ENCODE measurements around the gene SMYD4.

SMYD4 gene

DNA sequence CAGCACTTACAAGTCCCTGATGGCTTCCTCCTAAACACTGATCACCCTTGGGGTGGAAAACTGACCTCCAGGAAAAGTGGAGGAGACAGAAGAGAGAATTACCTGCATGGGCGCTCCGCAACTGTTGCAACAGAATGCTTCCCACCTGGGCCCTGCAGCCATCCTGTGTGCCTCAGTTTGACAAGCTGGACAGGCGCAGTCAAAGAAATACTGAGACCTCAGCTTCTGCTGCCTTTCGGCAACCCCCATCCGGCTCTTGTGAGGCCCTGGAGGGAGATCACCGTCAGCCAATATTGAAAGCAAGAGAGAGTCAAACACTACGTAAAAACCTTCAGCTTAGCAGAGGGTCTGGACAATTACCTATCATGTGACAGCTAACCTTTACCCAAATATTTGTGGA is 43.0 kb downstream of the SMYD4 start:
- CTCF ChIA-PET = interaction anchor here (1.2 to 8.9 kb wide), 2 partner anchors 65 to 73 kb away, joined by 4 to 104 read pairs; partner anchors contain the start of gene WDR81
- Histone ChIP-seq H3K27ac (ENCODE audit: extremely low read depth, low read depth, low read length) (no peak overlapping the region), H3K4me3 (ENCODE audit: low read depth, low read length) (no peak overlapping the region), H3K4me1 (ENCODE audit: control insufficient read depth, insufficient read depth, low read length) (peaks cover 3% of the 10 kb centered on the region; the same call in 1 of the 2 replicates), H3K36me3 (ENCODE audit: control insufficient read depth in 2 of 2, insufficient read depth in 1 of 2, low read length in 2 of 2) (peaks cover 15 to 53% of the 10 kb centered on the region in 2 experiments), H3K9me3 (ENCODE audit: control insufficient read depth, insufficient read depth, low read depth, low read length) (no peaks in the 10 kb centered on the region)
- no peak for TF ChIP-seq ZNF664 (tag by site-specific recombination; IDR thresholded peaks at IDR 0.05)
- no peak for TF ChIP-seq MEIS1 (CRISPR knock-in tag; IDR thresholded peaks at IDR 0.05; ENCODE audit: borderline replicate concordance)
- no peak for TF ChIP-seq KLF8 (tag by site-specific recombination; IDR thresholded peaks at IDR 0.05)
- no peak for TF ChIP-seq ZBTB44 (tag by site-specific recombination; IDR thresholded peaks at IDR 0.05)
- TF ChIP-seq ZNF623 (tag by site-specific recombination; IDR thresholded peaks at IDR 0.05) = no peak
- no peak for TF ChIP-seq ZNF169 (tag by site-specific recombination; IDR thresholded peaks at IDR 0.05)
- TF ChIP-seq PBX3 (CRISPR knock-in tag; IDR thresholded peaks at IDR 0.05) = no peak
- no peak for TF ChIP-seq ZNF692 (tag by site-specific recombination; IDR thresholded peaks at IDR 0.05)
- no peak for TF ChIP-seq ZNF677 (tag by site-specific recombination; IDR thresholded peaks at IDR 0.05)
- TF ChIP-seq ZNF133 (tag by site-specific recombination; IDR thresholded peaks at IDR 0.05) = no peak
- TF ChIP-seq ZNF354C (tag by site-specific recombination; IDR thresholded peaks at IDR 0.05; ENCODE audit: borderline replicate concordance, low read depth) = no peak
- POLR2A ChIA-PET = interaction anchor here (0.6 to 1.2 kb wide), 2 partner anchors 18 to 67 kb away, joined by 3 to 7 read pairs; no protein-coding TSS in a partner anchor

GRCh38 chr17:1785930-1786329 is 43.8 kb downstream of the SMYD4 start:
- peaks cover 19 to 61% of the 10 kb centered on the region in 2 experiments for H3K36me3 ChIP-seq (ENCODE audit: control insufficient read depth in 2 of 2, insufficient read depth in 1 of 2, low read length in 2 of 2)
- no peak overlapping the region for H3K27ac ChIP-seq (ENCODE audit: extremely low read depth, low read depth, low read length)
- TF ChIP-seq YY1 (tag by site-specific recombination; IDR thresholded peaks at IDR 0.05) (no peak), ZNF692 (tag by site-specific recombination; IDR thresholded peaks at IDR 0.05) (no peak), OVOL3 (tag by site-specific recombination; IDR thresholded peaks at IDR 0.05) (no peak), ZNF133 (tag by site-specific recombination; IDR thresholded peaks at IDR 0.05) (no peak), SCRT2 (tag by site-specific recombination; IDR thresholded peaks at IDR 0.05) (no peak), MZF1 (tag by site-specific recombination; IDR thresholded peaks at IDR 0.05; ENCODE audit: borderline replicate concordance) (no peak), ZBTB11 (tag by site-specific recombination; conservative IDR thresholded peaks at IDR 0.05; ENCODE audit: low read depth) (no peak), KLF1 (tag by site-specific recombination; IDR thresholded peaks at IDR 0.05) (no peak), ZNF449 (tag by site-specific recombination; IDR thresholded peaks at IDR 0.05) (no peak), ZBTB48 (tag by site-specific recombination; IDR thresholded peaks at IDR 0.05) (no peak)
- TF ChIP-seq, protein P1, sequence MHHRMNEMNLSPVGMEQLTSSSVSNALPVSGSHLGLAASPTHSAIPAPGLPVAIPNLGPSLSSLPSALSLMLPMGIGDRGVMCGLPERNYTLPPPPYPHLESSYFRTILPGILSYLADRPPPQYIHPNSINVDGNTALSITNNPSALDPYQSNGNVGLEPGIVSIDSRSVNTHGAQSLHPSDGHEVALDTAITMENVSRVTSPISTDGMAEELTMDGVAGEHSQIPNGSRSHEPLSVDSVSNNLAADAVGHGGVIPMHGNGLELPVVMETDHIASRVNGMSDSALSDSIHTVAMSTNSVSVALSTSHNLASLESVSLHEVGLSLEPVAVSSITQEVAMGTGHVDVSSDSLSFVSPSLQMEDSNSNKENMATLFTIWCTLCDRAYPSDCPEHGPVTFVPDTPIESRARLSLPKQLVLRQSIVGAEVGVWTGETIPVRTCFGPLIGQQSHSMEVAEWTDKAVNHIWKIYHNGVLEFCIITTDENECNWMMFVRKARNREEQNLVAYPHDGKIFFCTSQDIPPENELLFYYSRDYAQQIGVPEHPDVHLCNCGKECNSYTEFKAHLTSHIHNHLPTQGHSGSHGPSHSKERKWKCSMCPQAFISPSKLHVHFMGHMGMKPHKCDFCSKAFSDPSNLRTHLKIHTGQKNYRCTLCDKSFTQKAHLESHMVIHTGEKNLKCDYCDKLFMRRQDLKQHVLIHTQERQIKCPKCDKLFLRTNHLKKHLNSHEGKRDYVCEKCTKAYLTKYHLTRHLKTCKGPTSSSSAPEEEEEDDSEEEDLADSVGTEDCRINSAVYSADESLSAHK (tag by site-specific recombination; IDR thresholded peaks at IDR 0.05) = no peak

More at GRCh38 chr17:1785930-1786329, 43.8 kb downstream of the SMYD4 start:
- POLR2A ChIA-PET = no interaction called here
- H3K4me1 ChIP-seq (ENCODE audit: control insufficient read depth, insufficient read depth, low read length) = peaks cover 3% of the 10 kb centered on the region; the same call in 1 of the 2 replicates
- no peaks in the 10 kb centered on the region for H3K9me3 ChIP-seq (ENCODE audit: control insufficient read depth, insufficient read depth, low read depth, low read length)
- CTCF ChIA-PET = interaction anchor here (0.6 to 8.9 kb wide), 5 partner anchors 15 to 117 kb away, joined by 3 to 104 read pairs (median 4); partner anchors contain the start of gene WDR81
- no peak overlapping the region for H3K4me3 ChIP-seq (ENCODE audit: low read depth, low read length)

Measured in HEK293 (cell line).